Right cardiac atrium (tissue), 5 donors: ENCODE measurements around the gene NT5C1B. TPM values are rescaled to one million over a fixed set of nuclear protein-coding genes. Genes with fewer than 3 reads are reported as not detected.
A peak's percentile ranks its signal among the peaks of the same experiment; 100 is the strongest.

Experiments
- ATAC-seq, 2 donors: fragments of 200-7000 bp; cut with Tn5 transposase; one replicate each; pipeline versions ENCODE4 v1.8.0 to v1.9.1; 2020; ENCODE audit warnings: moderate library complexity in 2 of 2, mild to moderate bottlenecking in 1 of 2
- DNase-seq, 3 donors: peaks; one replicate each; pipeline ENCODE4 v3.0.0-alpha.2; 2020
- H3K27ac ChIP-seq: one replicate; pipeline ENCODE4 v1.5.1; 2013; ENCODE audit warnings: mild to moderate bottlenecking, low read length, control low read depth, moderate library complexity
- H3K27me3 ChIP-seq: one replicate; pipeline ENCODE4 v1.6.1; 2013; ENCODE audit not compliant: control insufficient read depth, insufficient read depth
- H3K4me1 ChIP-seq: one replicate; pipeline ENCODE4 v1.6.1; 2013; ENCODE audit warnings: low read length; ENCODE audit not compliant: control insufficient read depth, insufficient read depth
- H3K4me3 ChIP-seq: one replicate; pipeline ENCODE4 v1.5.1; 2013; ENCODE audit warnings: low read length, control low read depth
- H3K9me3 ChIP-seq: one replicate; pipeline ENCODE4 v1.6.1; 2013; ENCODE audit warnings: low read length; ENCODE audit not compliant: control insufficient read depth
- WGBS: extraction: QIAGEN DNeasy Blood & Tissue Kit; methylation state at CpG from one replicate; pipeline ENCODE4 v1.1.7; 2013; 5-methylcytosine and 5-hydroxymethylcytosine counted together
- intact Hi-C, 4 donors: fragments of 100-400 bp; cut with DNase I; formaldehyde crosslinking; loops; one replicate each; pipeline versions ENCODE4 v1.11.0 to v1.14.0; 2022 to 2023
- polyA plus RNA-seq: library from polyadenylated mRNA; stranded (reverse); fragments of 200-250 nt; gene quantifications from one replicate; pipeline ENCODE4 v1.2.3, GENCODE V29; 2013
- total RNA-seq, 4 donors: library from RNA; stranded (reverse); fragmentation: NEBNext Ultra II Directional; extraction: Animal tissue kit (Norgen Biotek cat#: 25700); gene quantifications; one replicate each; pipeline ENCODE4 v1.2.1, GENCODE V29; 2021
- donor health status: healthy with polysubstance abuse.
- donor health status: DM: no; HTN: yes; CAD: no.
- donor health status: DM: no; HTN: no; CAD: no.
- donor health status: DM: no; HTN: yes; CAD: no; lungs with severe emphysema.
- donor health status: DM: yes; HTN: yes; CAD: no.

Gene NT5C1B
- total and polyA plus RNA-seq, 5 donors, result not detected

- H3K27ac ChIP-seq, result no peak overlapping the region
- DNase-seq (no peak), ATAC-seq (peak; percentile 57 to 74)
- WGBS, result 46% methylated on average over 4 of the region's 4 CpGs
- no peaks in the 10 kb centered on the region for H3K9me3 ChIP-seq
- no peak overlapping the region for H3K4me3 ChIP-seq
- no peaks in the 10 kb centered on the region for H3K27me3 ChIP-seq
- H3K4me1 ChIP-seq, result no peaks in the 10 kb centered on the region
- intact Hi-C loops, result loop anchor here in 3 of 4 donors (5.0 to 10.0 kb wide), 3 partner anchors 848 to 1348 kb away; no protein-coding TSS in a partner anchor
Observed at GRCh38 chr2:18514526-18515461, 74.6 kb downstream of the NT5C1B start.

Other genes starting within 250 kb of the NT5C1B start
- gene RDH14, start 28.9 kb downstream of the NT5C1B start, total RNA-seq, result 10 to 100 TPM; 45.3 to 55.6 (median 47.9) TPM
- gene RDH14, start 28.9 kb downstream of the NT5C1B start, polyA plus RNA-seq, result 53.9 TPM